ENCODE measurements around the gene CCDC24. TPM values are rescaled to one million over a fixed set of nuclear protein-coding genes. Genes with fewer than 3 reads are reported as not detected.
A peak's percentile ranks its signal among the peaks of the same experiment; 100 is the strongest.

CCDC24 gene
- total and polyA plus RNA-seq, 9 of the 15 experiments (the other 6 are each of a cell fraction or from before 2014, with no cell fraction given) = 0.31 to 4.5 (median 1.5) TPM

DNA sequence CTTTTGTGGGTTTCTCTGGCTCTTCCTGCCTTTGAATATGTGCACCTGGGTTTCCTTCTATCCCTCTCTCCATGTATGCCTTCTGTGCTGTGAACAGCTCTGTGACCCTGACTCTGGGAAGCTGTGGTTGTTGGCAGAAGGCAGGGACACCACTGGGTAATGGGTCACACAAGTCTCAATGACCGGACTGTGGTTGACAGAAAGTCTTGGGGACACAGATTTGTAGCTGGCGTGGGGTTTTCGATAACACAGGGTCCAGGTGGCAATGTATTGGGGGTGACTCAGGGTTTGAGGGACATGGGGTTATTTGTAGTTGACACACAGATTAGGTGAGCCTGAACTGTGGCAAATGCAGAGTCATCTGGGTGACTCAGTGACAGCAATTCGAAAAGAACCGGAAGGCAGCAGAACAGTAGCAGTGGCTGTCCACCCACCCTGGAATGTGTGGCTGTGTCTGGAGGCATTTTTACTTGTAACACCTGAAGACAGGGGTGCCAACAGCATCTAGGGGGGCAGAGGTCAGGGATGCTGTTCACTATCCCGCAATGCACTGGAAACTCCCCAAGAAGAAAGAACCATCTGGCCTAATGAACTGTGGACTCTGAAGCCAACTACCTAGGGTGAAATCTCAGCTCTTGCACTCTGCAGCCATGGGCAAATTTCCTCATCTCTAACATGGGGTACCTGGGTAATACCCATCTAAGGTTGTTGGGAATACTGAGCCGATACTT, 52.8 kb downstream of the CCDC24 start (continued):
- TF ChIP-seq MYNN (IDR thresholded peaks at IDR 0.05) = peak; percentile 47; the same call in 1 of the 2 replicates
- no peak for TF ChIP-seq MYNN (CRISPR knock-in tag; IDR thresholded peaks at IDR 0.05)
- peak; percentile 95 for TF ChIP-seq FOSL1 (tag; conservative IDR thresholded peaks at IDR 0.05)
- TF ChIP-seq POLR2B (IDR thresholded peaks at IDR 0.05; ENCODE audit: low read depth, partially characterized antibody) = no peak
- no peak for TF ChIP-seq ZNF384 (IDR thresholded peaks at IDR 0.05; ENCODE audit: low read depth, low read length)
- TF ChIP-seq RBM14 (IDR thresholded peaks at IDR 0.05; ENCODE audit: borderline replicate concordance, insufficient read depth, low read depth, low read length) = no peak
- TF ChIP-seq SOX6 (IDR thresholded peaks at IDR 0.05) = peak; percentile 55; the same call in 1 of the 2 replicates
- no peak for TF ChIP-seq TBP (optimal IDR thresholded peaks at IDR 0.05; ENCODE audit: low read depth, low read length)
- TF ChIP-seq HLTF (IDR thresholded peaks at IDR 0.05) = no peak
- peak; percentile 9; the same call in 1 of the 2 replicates for TF ChIP-seq NFE2L1 (tag; IDR thresholded peaks at IDR 0.05; ENCODE audit: borderline replicate concordance, low read depth)
- TF ChIP-seq MEIS2 (IDR thresholded peaks at IDR 0.05; ENCODE audit: partially characterized antibody) = peak; percentile 82
- TF ChIP-seq HIVEP1 (CRISPR knock-in tag; IDR thresholded peaks at IDR 0.05) = no peak
- TF ChIP-seq ZNF212 (CRISPR knock-in tag; IDR thresholded peaks at IDR 0.05) = no peak
- TF ChIP-seq ZNF780A (CRISPR knock-in tag; IDR thresholded peaks at IDR 0.05) = no peak
- TF ChIP-seq, protein P1, sequence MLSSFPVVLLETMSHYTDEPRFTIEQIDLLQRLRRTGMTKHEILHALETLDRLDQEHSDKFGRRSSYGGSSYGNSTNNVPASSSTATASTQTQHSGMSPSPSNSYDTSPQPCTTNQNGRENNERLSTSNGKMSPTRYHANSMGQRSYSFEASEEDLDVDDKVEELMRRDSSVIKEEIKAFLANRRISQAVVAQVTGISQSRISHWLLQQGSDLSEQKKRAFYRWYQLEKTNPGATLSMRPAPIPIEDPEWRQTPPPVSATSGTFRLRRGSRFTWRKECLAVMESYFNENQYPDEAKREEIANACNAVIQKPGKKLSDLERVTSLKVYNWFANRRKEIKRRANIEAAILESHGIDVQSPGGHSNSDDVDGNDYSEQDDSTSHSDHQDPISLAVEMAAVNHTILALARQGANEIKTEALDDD (IDR thresholded peaks at IDR 0.05) = peak; percentile 13; the same call in 1 of the 2 replicates
- no peak for TF ChIP-seq XRCC5 (IDR thresholded peaks at IDR 0.05; ENCODE audit: low read depth, low read length)
- TF ChIP-seq RFX1 (IDR thresholded peaks at IDR 0.05) = no peak
- no peak for TF ChIP-seq BMI1 (IDR thresholded peaks at IDR 0.05; ENCODE audit: low read length)
- TF ChIP-seq E2F1 (CRISPR knock-in tag; IDR thresholded peaks at IDR 0.05) = no peak
- no peak for TF ChIP-seq SMARCB1 (IDR thresholded peaks at IDR 0.05; ENCODE audit: insufficient read length, low read depth)
- TF ChIP-seq, protein P2, sequence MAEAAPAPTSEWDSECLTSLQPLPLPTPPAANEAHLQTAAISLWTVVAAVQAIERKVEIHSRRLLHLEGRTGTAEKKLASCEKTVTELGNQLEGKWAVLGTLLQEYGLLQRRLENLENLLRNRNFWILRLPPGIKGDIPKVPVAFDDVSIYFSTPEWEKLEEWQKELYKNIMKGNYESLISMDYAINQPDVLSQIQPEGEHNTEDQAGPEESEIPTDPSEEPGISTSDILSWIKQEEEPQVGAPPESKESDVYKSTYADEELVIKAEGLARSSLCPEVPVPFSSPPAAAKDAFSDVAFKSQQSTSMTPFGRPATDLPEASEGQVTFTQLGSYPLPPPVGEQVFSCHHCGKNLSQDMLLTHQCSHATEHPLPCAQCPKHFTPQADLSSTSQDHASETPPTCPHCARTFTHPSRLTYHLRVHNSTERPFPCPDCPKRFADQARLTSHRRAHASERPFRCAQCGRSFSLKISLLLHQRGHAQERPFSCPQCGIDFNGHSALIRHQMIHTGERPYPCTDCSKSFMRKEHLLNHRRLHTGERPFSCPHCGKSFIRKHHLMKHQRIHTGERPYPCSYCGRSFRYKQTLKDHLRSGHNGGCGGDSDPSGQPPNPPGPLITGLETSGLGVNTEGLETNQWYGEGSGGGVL (CRISPR knock-in tag; IDR thresholded peaks at IDR 0.05) = no peak
- no peak for TF ChIP-seq GABPA (tag; conservative IDR thresholded peaks at IDR 0.05; ENCODE audit: low read depth)
- TF ChIP-seq ZNF699 (CRISPR knock-in tag; IDR thresholded peaks at IDR 0.05; ENCODE audit: insufficient replicate concordance) = no peak
- TF ChIP-seq, protein P3, sequence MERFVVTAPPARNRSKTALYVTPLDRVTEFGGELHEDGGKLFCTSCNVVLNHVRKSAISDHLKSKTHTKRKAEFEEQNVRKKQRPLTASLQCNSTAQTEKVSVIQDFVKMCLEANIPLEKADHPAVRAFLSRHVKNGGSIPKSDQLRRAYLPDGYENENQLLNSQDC (CRISPR knock-in tag; IDR thresholded peaks at IDR 0.05) = no peak
- TF ChIP-seq ZFPM2 (CRISPR knock-in tag; IDR thresholded peaks at IDR 0.05) = no peak
- TF ChIP-seq KLF1 (tag; IDR thresholded peaks at IDR 0.05) = no peak
- peak in 1 of 2 experiments; percentile 93; a peak in 2 of 4 replicates for TF ChIP-seq TEAD1 (CRISPR knock-in tag; IDR thresholded peaks at IDR 0.05)
